AG10803 (cell line): ENCODE data around the gene MRNIP.

ENCODE experiments used
- DNase-seq: peaks from one replicate; pipeline ENCODE4 v3.0.0; 2010; ENCODE audit warnings: low read depth
- H3K4me3 ChIP-seq: 2 replicates; pipeline ENCODE4 v1.5.1; 2011; ENCODE audit warnings: mild to moderate bottlenecking, low read length, control low read depth
- CTCF ChIP-seq: conservative IDR thresholded peaks from 2 replicates; pipeline ENCODE4 v1.5.1; 2011; ENCODE audit warnings: mild to moderate bottlenecking, low read length, control low read depth, inconsistent platforms

MRNIP gene

GRCh38 chr5:179825655-179826182, 32.9 kb downstream of the MRNIP start:
- no peak for DNase-seq
- no peak; the same call in 1 of the 2 replicates for TF ChIP-seq CTCF
- H3K4me3 ChIP-seq, result no peak overlapping the region

- DNase-seq, result no peak
- no peak overlapping the region for H3K4me3 ChIP-seq
- no peak for TF ChIP-seq CTCF
Observed at GRCh38 chr5:179824745-179825112, 33.9 kb downstream of the MRNIP start.

- DNase-seq, result no peak
- H3K4me3 ChIP-seq, result 0 out of 2 replicates have a peak overlapping the region, but pooled peaks have one; percentile 7
- no peak for TF ChIP-seq CTCF
Observed at GRCh38 chr5:179823937-179824744, 34.5 kb downstream of the MRNIP start.

- TF ChIP-seq CTCF, result no peak
- DNase-seq, result no peak
- H3K4me3 ChIP-seq, result peak overlapping the region; percentile 84
Observed at GRCh38 chr5:179822444-179822990, 36.1 kb downstream of the MRNIP start.

GRCh38 chr5:179822059-179822432, 36.6 kb downstream of the MRNIP start:
- TF ChIP-seq CTCF, result no peak
- no peak for DNase-seq
- H3K4me3 ChIP-seq, result peak overlapping the region; percentile 84

- peak; percentile 95 for DNase-seq
- no peak; the same call in 1 of the 2 replicates for TF ChIP-seq CTCF
- peak overlapping the region; percentile 84 for H3K4me3 ChIP-seq
Observed at GRCh38 chr5:179821298-179822058, 37.1 kb downstream of the MRNIP start.
